Aorta (tissue), 5 donors: ENCODE data around the gene TSEN54. TPM values are rescaled to one million over a fixed set of nuclear protein-coding genes. Genes with fewer than 3 reads are reported as not detected.
A peak's percentile ranks its signal among the peaks of the same experiment; 100 is the strongest.

Experiments
- ATAC-seq: fragments of 200-7000 bp; cut with Tn5 transposase; one replicate; pipeline ENCODE4 v1.9.1; 2022; ENCODE audit warnings: moderate library complexity; ENCODE audit not compliant: low FRiP score
- DNase-seq, 2 donors: peaks; one replicate each; pipeline ENCODE4 v3.0.0-alpha.2; 2020
- H3K27ac ChIP-seq, 2 donors: one replicate each; pipeline ENCODE4 v1.5.1; 2013; ENCODE audit warnings: low read length in 2 of 2, mild to moderate bottlenecking in 2 of 2, moderate library complexity in 2 of 2, control low read depth in 1 of 2, inconsistent platforms in 1 of 2, low read depth in 1 of 2
- H3K27me3 ChIP-seq, 2 donors: one replicate each; pipeline ENCODE4 v1.6.1; 2013; ENCODE audit warnings: control low read depth in 1 of 2, low read length in 1 of 2, mild to moderate bottlenecking in 1 of 2, moderate library complexity in 1 of 2; ENCODE audit not compliant: insufficient read depth in 2 of 2, control insufficient read depth in 1 of 2
- H3K36me3 ChIP-seq, 2 donors: one replicate each; pipeline ENCODE4 v1.6.1; 2013; ENCODE audit warnings: control low read depth in 1 of 2, low read length in 1 of 2, mild to moderate bottlenecking in 1 of 2; ENCODE audit not compliant: insufficient read depth in 2 of 2, control insufficient read depth in 1 of 2
- H3K4me1 ChIP-seq, 2 donors: one replicate each; pipeline ENCODE4 v1.6.1; 2013; ENCODE audit warnings: low read length in 2 of 2, control low read depth in 1 of 2, mild to moderate bottlenecking in 1 of 2, moderate library complexity in 1 of 2; ENCODE audit not compliant: insufficient read depth in 2 of 2, control insufficient read depth in 1 of 2
- H3K4me3 ChIP-seq, 2 donors: one replicate each; pipeline ENCODE4 v1.5.1; 2013; ENCODE audit warnings: low read length in 2 of 2, control low read depth in 1 of 2, mild to moderate bottlenecking in 1 of 2
- H3K9me3 ChIP-seq: one replicate; pipeline ENCODE4 v1.6.1; 2013; ENCODE audit warnings: mild to moderate bottlenecking, low read length; ENCODE audit not compliant: control insufficient read depth
- WGBS, 2 donors: extraction: QIAGEN DNeasy Blood & Tissue Kit; methylation state at CpG; one replicate each; pipeline ENCODE4 v1.1.7; 2013; 5-methylcytosine and 5-hydroxymethylcytosine counted together
- intact Hi-C, 2 donors: fragments of 100-400 bp; cut with DNase I; formaldehyde crosslinking; loops; one replicate each; pipeline versions ENCODE4 v1.14.2 to v1.15.0; 2022
- polyA plus RNA-seq, 2 donors: library from polyadenylated mRNA; stranded (reverse); fragments of 200-250 nt; gene quantifications; one replicate each; pipeline ENCODE4 v1.2.3, GENCODE V29; 2013
- total RNA-seq, 2 donors: library from RNA; stranded (reverse); fragmentation: NEBNext Ultra II Directional; extraction: Animal tissue kit (Norgen Biotek cat#: 25700); gene quantifications; one replicate each; pipeline ENCODE4 v1.2.1, GENCODE V29; 2021
- donor health status: healthy with polysubstance abuse.
- donor health status: Bipolar disorder and iron deficiency.
- donor health status: DM: no; HTN: no; CAD: no.
- donor health status: DM: no; HTN: no; CAD: no.
- donor health status: DM: yes; HTN: yes; CAD: no.

The TSEN54 gene
- total and polyA plus RNA-seq, 4 donors: 8.8 to 27.3 (median 12.4) TPM

DNA sequence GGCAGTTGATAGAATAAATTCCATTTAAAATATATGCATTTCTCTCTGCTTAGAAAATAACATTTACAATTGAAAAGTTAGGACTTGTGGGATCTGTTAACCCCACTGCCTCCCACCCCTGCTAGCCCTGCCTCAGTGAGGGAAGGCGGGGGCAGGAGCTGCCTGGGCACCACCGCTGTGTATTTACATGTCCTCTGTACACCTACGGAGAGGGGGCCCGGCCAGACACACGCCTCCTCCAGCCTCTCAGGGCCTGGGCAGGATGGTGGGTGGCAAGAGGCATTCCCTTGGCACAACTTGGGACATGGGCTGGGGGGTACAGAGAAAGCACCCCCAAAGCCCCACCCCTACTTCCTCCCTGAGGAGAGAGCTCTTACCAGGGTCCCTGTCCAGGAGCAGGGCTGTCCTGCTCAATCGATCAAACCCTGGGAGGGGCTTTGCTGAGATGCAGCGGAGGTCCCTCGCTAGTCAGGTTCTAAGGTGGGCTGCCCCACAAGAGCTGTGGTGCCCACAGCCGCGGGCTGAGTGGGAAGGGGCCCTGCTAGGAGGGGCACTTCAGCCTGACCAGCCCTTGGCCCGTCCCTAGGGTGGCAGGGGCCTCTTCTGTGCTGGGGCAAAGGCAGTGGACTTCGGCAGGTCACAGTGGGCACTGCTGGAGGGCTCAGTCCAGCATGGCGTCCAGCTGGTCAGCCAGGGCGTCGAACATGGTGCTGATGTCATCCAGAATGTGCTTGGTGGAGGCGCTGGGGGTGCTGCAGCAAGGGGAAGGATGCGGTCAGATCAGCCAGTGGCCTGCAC lies 15.7 kb upstream of the TSEN54 start:
- ATAC-seq (no peak), DNase-seq (no peak)
- no peaks in the 10 kb centered on the region for H3K27me3 ChIP-seq
- 80 to 85% methylated on average over 17 of the region's 17 CpGs for WGBS, 2 donors
- H3K27ac ChIP-seq: peak overlapping the region in 1 of 2 donors; percentile 10
- H3K36me3 ChIP-seq: peaks cover 0 to 4% of the 10 kb centered on the region in 2 donors
- no peaks in the 10 kb centered on the region for H3K4me1 ChIP-seq
- H3K4me3 ChIP-seq: no peak overlapping the region
- intact Hi-C loops: no loop called here
- H3K9me3 ChIP-seq: no peaks in the 10 kb centered on the region

DNA sequence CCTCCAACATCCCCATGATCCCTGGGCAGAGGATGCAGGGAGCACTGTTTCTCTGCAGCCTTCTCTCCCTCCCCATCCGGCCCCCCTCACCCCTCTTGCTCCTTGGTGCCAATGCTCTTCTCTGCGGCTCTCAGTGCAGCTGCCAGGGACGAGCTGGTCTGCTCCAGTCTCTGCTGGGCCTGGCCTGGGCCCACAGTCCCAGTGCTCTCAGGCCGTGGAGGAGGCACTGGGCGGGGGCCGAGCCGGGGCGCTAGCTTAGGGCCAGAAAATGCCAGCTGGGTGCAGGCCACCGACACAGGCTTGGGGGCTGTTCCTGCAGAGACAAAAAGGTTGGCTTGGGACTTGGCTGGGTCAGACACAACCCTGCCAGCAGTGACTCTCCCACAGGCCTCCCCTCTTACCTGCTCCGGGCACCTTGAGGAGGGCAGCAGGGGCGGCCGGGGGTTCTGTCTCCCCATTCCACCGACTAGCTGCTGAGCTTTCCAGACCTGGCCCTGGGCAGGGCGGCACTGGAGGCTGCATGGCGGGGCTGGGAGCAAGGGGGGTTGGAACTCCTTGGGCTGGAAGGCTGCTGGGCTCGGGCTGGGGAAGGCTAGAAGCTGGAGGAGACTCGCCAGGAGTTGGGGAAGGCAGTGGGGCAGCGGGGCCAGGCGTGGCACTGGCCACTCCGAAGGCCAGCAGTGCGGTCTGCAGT lies 14.8 kb upstream of the TSEN54 start:
- Histone ChIP-seq H3K4me3 (no peak overlapping the region), H3K27me3 (no peaks in the 10 kb centered on the region), H3K4me1 (no peaks in the 10 kb centered on the region), H3K27ac (peak overlapping the region in 1 of 2 donors; percentile 28), H3K36me3 (peaks cover 0 to under 1% of the 10 kb centered on the region in 2 donors), H3K9me3 (no peaks in the 10 kb centered on the region)
- WGBS, 2 donors: 7 to 13% methylated on average over 21 of the region's 21 CpGs
- ATAC-seq (peak; percentile 45), DNase-seq (no peak)
- intact Hi-C loops: no loop called here

DNA sequence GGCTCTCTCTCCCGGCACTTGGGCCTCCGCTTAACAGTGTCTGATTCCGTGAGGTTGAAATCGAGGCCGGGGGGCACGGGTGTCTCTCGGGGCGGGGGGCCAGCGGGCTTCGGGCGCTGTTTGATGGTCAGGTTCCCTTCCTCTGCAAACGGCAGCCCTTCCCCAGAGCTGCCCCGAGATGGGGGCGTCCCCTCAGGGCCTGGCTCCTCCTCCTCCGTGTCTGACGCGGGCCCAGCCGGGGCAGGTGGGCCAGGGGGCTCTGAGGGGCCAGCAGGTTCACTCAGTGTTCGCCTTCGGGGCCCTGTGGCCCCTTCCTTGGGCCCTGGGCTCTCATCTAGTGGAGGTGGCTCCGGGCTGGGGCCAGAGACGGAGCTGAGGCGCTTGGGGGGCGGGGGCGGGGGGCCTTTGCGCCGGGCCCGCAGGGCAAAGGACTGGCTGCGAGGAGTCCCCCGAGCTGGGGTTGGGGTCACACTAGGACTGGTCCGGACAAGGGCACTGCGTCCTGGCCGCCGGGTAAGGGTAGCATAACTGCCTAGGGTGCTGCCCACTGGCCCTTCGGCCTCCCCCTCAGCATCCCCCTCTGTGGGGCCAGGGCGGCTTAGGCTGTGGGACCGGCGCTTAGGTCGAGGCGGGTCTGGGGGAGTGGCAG lies 14.1 kb upstream of the TSEN54 start:
- no peak for ATAC-seq

DNA sequence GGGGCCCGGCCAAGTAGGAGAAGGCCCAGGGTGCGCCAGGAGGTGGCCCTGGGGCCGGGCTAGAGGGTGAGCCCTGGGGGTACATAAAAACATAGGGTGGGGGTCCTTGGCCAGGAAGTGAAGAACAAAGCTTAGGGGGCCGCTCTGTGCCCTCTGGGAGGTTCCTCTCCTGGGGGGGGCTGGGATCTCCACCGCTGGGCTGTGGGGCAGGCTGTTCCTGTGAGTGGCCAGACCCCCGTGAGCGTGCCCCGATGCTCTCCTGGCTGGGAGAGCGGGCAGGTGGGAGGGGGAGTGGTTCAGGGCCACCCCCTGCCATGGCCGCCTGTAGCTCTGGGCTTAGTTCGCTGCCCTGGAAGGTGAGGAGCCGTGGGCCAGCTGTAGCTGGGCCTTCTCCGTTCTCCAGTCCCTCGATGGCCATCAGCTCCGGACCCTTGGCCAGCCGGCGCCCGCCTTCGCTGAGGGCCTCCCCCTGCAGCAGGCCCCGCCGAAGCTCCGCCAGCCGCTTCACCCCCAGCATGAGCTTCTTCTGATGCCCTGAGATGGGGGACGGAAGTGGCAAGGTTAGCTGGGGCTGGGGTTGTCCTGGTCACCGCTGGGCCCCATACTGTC lies 13.5 kb upstream of the TSEN54 start:
- WGBS, 2 donors: 91 to 94% methylated on average over 24 to 25 of the region's 25 CpGs
- H3K36me3 ChIP-seq: peaks cover 0 to 5% of the 10 kb centered on the region in 2 donors
- H3K27ac ChIP-seq: no peak overlapping the region
- no peak overlapping the region for H3K4me3 ChIP-seq
- no peaks in the 10 kb centered on the region for H3K4me1 ChIP-seq
- no peak for DNase-seq
- H3K27me3 ChIP-seq: no peaks in the 10 kb centered on the region
- ATAC-seq: no peak
- no peaks in the 10 kb centered on the region for H3K9me3 ChIP-seq
- intact Hi-C loops: no loop called here

More for the DNA sequence above, 14.1 kb upstream of the TSEN54 start:
- H3K27ac ChIP-seq: peak overlapping the region in 1 of 2 donors; percentile 15
- no peak overlapping the region for H3K4me3 ChIP-seq
- no peaks in the 10 kb centered on the region for H3K9me3 ChIP-seq
- intact Hi-C loops: no loop called here
- H3K27me3 ChIP-seq: no peaks in the 10 kb centered on the region
- H3K36me3 ChIP-seq: peaks cover 0 to 5% of the 10 kb centered on the region in 2 donors
- no peak for DNase-seq
- WGBS, 2 donors: 74% methylated on average over 34 to 40 of the region's 40 CpGs
- H3K4me1 ChIP-seq: no peaks in the 10 kb centered on the region

DNA sequence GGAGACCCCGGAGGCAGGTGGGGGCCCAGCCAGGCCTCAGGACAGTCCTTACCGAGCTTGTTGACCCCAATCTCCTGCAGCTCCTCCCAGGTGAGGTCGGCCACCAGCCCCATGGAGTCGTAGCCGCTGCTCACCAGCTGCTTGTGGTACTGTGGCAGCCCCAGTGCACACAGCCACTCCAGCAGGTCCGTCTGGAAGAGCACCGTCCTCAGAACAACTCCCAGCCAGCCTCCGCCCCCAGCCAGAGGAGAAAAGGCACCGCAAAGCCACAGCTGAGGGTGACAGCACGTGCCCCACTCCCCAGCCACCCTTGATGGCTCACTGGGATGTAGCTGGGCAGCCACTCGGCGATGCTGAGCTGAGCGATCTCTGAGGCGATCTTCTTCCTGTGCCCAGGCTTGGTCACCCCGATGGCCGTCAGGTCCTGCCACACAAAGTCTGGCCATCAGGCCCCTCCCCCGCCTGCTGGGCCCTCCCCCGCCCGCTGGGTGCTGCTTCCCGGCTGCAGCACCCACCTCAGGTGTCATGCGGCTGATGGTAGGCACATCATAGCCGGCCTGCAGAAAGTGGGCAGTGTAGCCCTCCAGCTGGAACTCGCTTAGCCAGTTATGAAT lies 12.9 kb upstream of the TSEN54 start:
- no peaks in the 10 kb centered on the region for H3K27me3 ChIP-seq
- intact Hi-C loops: no loop called here
- H3K27ac ChIP-seq: no peak overlapping the region

DNA sequence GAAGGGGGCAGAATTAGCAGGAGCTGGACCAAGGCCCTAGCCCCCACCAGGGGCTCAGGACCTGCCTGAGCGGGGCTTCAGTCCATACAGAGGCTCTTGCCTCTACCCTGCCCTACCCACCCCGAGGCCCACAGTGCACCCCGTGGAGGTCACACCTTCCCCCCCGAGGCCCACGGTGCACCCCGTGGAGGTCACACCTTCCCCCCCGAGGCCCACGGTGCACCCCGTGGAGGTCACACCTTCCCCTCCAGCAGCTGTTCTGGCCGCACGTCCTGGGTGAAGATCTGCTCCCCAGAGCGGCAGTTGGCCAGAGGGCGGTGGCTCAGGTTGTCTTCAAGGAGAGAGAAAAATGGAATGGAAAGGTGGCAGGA lies 12.4 kb upstream of the TSEN54 start:
- DNase-seq (no peak), ATAC-seq (no peak)
- intact Hi-C loops: no loop called here
- Histone ChIP-seq H3K27ac (no peak overlapping the region), H3K4me3 (no peak overlapping the region), H3K4me1 (no peaks in the 10 kb centered on the region), H3K27me3 (no peaks in the 10 kb centered on the region), H3K9me3 (no peaks in the 10 kb centered on the region), H3K36me3 (peaks cover 0 to 5% of the 10 kb centered on the region in 2 donors)
- 76 to 78% methylated on average over 13 of the region's 13 CpGs for WGBS, 2 donors

More for the DNA sequence above, 12.9 kb upstream of the TSEN54 start:
- ATAC-seq (no peak), DNase-seq (no peak)
- no peaks in the 10 kb centered on the region for H3K9me3 ChIP-seq
- WGBS, 2 donors: 84 to 85% methylated on average over 21 to 23 of the region's 23 CpGs
- H3K4me1 ChIP-seq: no peaks in the 10 kb centered on the region
- peaks cover 0 to 5% of the 10 kb centered on the region in 2 donors for H3K36me3 ChIP-seq
- H3K4me3 ChIP-seq: no peak overlapping the region

DNA sequence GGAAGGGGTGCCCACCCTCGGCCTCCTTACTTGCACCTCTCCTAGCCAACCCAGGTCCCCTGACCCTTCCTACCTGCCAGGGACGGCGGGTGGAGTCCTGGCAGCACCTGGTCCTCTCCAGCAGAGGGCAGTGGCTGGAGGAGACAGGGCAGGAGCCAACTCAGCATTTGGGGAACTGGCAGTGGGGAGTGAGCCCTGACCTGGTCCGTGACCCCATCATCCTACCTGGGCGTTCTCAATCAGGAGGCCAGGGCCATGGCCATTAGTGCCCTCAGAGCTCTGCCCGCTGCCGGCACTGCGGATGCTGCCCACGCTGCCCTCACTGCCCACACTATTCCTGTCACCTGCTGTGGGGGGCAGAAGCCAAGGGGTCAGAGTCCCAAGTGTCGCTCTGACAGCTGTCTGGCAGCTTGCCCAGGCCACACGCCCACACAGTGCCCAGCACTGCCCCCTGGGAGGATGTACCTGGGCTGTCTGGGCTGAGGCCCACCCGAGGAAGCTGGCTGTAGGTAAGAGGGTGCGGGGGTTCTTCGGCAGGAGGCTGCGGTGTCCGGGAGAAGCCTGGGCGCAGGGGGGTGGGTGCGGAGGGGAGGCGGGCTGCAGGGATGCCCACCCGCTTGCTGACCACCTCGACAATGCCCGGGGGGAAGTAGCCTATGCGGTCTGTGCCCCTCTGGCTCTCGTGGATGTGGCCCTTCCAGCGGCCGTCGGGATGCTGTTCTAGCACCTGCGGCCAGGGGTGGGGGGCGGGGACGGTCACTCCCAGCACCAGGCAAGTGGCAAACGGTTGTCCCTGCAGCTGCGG lies 11.8 kb upstream of the TSEN54 start:
- intact Hi-C loops: no loop called here
- no peak for ATAC-seq
- Histone ChIP-seq H3K9me3 (no peaks in the 10 kb centered on the region), H3K4me1 (peaks cover 0 to 3% of the 10 kb centered on the region in 2 donors), H3K4me3 (no peak overlapping the region), H3K36me3 (peaks cover 0 to 5% of the 10 kb centered on the region in 2 donors), H3K27ac (no peak overlapping the region), H3K27me3 (no peaks in the 10 kb centered on the region)
- WGBS, 2 donors: 76% methylated on average over 32 of the region's 32 CpGs
- no peak for DNase-seq

DNA sequence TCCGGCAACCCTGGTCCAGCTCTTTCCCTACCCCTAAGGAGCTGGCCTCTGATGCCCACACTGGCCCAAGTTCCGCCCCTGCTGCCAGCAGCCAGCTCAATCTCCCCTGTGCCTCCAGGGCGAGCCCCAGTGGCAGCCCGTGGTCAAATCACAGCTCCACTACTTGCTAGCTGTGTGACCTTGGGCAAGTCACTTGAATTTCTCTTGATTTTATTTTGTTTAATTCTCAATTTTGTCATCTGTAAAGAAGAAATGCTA lies 11.2 kb upstream of the TSEN54 start:
- Histone ChIP-seq H3K9me3 (no peaks in the 10 kb centered on the region), H3K27ac (no peak overlapping the region), H3K27me3 (no peaks in the 10 kb centered on the region), H3K4me3 (no peak overlapping the region), H3K36me3 (peaks cover 0 to 5% of the 10 kb centered on the region in 2 donors), H3K4me1 (peaks cover 0 to 3% of the 10 kb centered on the region in 2 donors)
- no peak for DNase-seq
- WGBS, 2 donors: 90 to 91% methylated on average over 4 of the region's 4 CpGs
- no peak for ATAC-seq
- intact Hi-C loops: no loop called here
